IMR-90 (cell line): Measurements from ENCODE around the gene AARSD1. TPM values are rescaled to one million over a fixed set of nuclear protein-coding genes. Genes with fewer than 3 reads are reported as not detected.
"Not testable (repeated sequence)": the region's sequence is repeated elsewhere in the genome, so short reads cannot be mapped to it uniquely, and the experiment has no call there.

ENCODE experiments used
- ATAC-seq: fragments of 200-7000 bp; cut with Tn5 transposase; 2 replicates; pipeline ENCODE4 v1.9.1; 2020; ENCODE audit warnings: low read depth, mild to moderate bottlenecking, moderate library complexity
- BruUV-seq: library from RNA; stranded (reverse); fragments of 400-500 nt; replicated peaks from 2 replicates; lab custom pipeline; 2021; lab: Mats Ljungman, UMichigan
- CTCF ChIA-PET: fragments of 300-600 bp; formaldehyde crosslinking; extraction: SDS; loops from one replicate; lab custom pipeline; 2021; ENCODE audit warnings: antibody characterized with exemption; lab: Yijun Ruan, JAX
- POLR2A ChIA-PET: fragments of 300-600 bp; sonication (Branson Sonifier 250); formaldehyde crosslinking; loops from one replicate; lab custom pipeline; 2022; ENCODE audit warnings: antibody characterized with exemption; ENCODE audit not compliant: unreplicated experiment; lab: Charles Lee
- DNase-seq: peaks from one replicate; pipeline ENCODE4 v3.0.0; 2013
- H2AFZ ChIP-seq: replicated peaks from 2 replicates; pipeline ENCODE3; 2013; ENCODE audit warnings: low read length, mild to moderate bottlenecking; ENCODE audit not compliant: poor library complexity
- H2AK5ac ChIP-seq: 2 replicates; pipeline ENCODE4 v1.6.1; 2013; ENCODE audit warnings: low read depth, low read length, inconsistent platforms
- H2AK9ac ChIP-seq: replicated peaks from 2 replicates; pipeline ENCODE3; 2013; ENCODE audit warnings: mild to moderate bottlenecking, low read depth, low read length, moderate library complexity; ENCODE audit not compliant: poor library complexity
- H2BK120ac ChIP-seq: 2 replicates; pipeline ENCODE4 v1.6.1; 2013; ENCODE audit warnings: low read depth, low read length, inconsistent platforms
- H2BK15ac ChIP-seq: 3 replicates; pipeline ENCODE4 v1.6.1; 2013; ENCODE audit warnings: low read depth, low read length, inconsistent platforms
- H2BK20ac ChIP-seq: 2 replicates; pipeline ENCODE4 v1.6.1; 2013; ENCODE audit warnings: low read depth, mild to moderate bottlenecking, inconsistent platforms, low read length, moderate library complexity
- H2BK5ac ChIP-seq: 2 replicates; pipeline ENCODE4 v1.6.1; 2013; ENCODE audit warnings: mild to moderate bottlenecking, low read depth, low read length, inconsistent platforms; ENCODE audit not compliant: poor library complexity, severe bottlenecking
- H3K14ac ChIP-seq: replicated peaks from 2 replicates; pipeline ENCODE4 v1.6.1; 2013; ENCODE audit warnings: low read depth, low read length, inconsistent platforms
- H3K18ac ChIP-seq: 2 replicates; pipeline ENCODE4 v1.6.1; 2013; ENCODE audit warnings: low read depth, low read length, control low read depth
- H3K23ac ChIP-seq: 2 replicates; pipeline ENCODE4 v1.6.1; 2013; ENCODE audit warnings: low read depth, low read length, inconsistent platforms
- H3K27ac ChIP-seq: 2 replicates; pipeline ENCODE4 v1.5.1; 2013; ENCODE audit warnings: mild to moderate bottlenecking, control low read depth, low read length; ENCODE audit not compliant: insufficient read depth
- H3K27me3 ChIP-seq: 2 replicates; pipeline ENCODE4 v1.6.1; 2013; ENCODE audit warnings: low read length; ENCODE audit not compliant: control insufficient read depth, insufficient read depth
- H3K36me3 ChIP-seq: 2 replicates; pipeline ENCODE4 v1.6.1; 2013; ENCODE audit warnings: low read length, mixed read lengths; ENCODE audit not compliant: control insufficient read depth, insufficient read depth
- H3K4ac ChIP-seq: 2 replicates; pipeline ENCODE4 v1.6.1; 2013; ENCODE audit warnings: low read depth, low read length, inconsistent platforms
- H3K4me1 ChIP-seq: 2 replicates; pipeline ENCODE4 v1.6.1; 2013; ENCODE audit warnings: low read length, mixed read lengths; ENCODE audit not compliant: control insufficient read depth, insufficient read depth
- H3K4me2 ChIP-seq: 2 replicates; pipeline ENCODE4 v1.6.1; 2013; ENCODE audit warnings: low read depth, mild to moderate bottlenecking, control low read depth, low read length, moderate library complexity
- H3K4me3 ChIP-seq: 2 replicates; pipeline ENCODE4 v1.5.1; 2013; ENCODE audit warnings: low read depth, mild to moderate bottlenecking, control low read depth, low read length, moderate library complexity; ENCODE audit not compliant: insufficient read depth
- H3K56ac ChIP-seq: 2 replicates; pipeline ENCODE4 v1.6.1; 2013; ENCODE audit warnings: low read length, inconsistent platforms; ENCODE audit not compliant: insufficient read depth; ENCODE audit errors: extremely low read depth
- H3K79me1 ChIP-seq, 2 experiments: 2 replicates each; pipeline ENCODE4 v1.6.1; 2013; ENCODE audit warnings: low read length in 2 of 2, inconsistent platforms in 1 of 2, low read depth in 1 of 2
- H3K9ac ChIP-seq: 2 replicates; pipeline ENCODE4 v1.6.1; 2013; ENCODE audit warnings: low read depth, low read length, control low read depth
- H3K9me1 ChIP-seq: 2 replicates; pipeline ENCODE4 v1.6.1; 2013; ENCODE audit warnings: low read length, inconsistent platforms; ENCODE audit not compliant: insufficient read depth
- H3K9me3 ChIP-seq: 2 replicates; pipeline ENCODE4 v1.6.1; 2013; ENCODE audit warnings: low read length; ENCODE audit not compliant: control insufficient read depth, insufficient read depth
- H4K20me1 ChIP-seq: 2 replicates; pipeline ENCODE4 v1.6.1; 2013; ENCODE audit warnings: low read length, inconsistent platforms; ENCODE audit not compliant: insufficient read depth
- H4K5ac ChIP-seq: 2 replicates; pipeline ENCODE4 v1.6.1; 2013; ENCODE audit warnings: mild to moderate bottlenecking, low read depth, low read length, control low read depth
- H4K8ac ChIP-seq, 2 experiments: 2 replicates each; pipeline ENCODE4 v1.6.1; 2013; ENCODE audit warnings: low read depth in 2 of 2, low read length in 2 of 2, control low read depth in 1 of 2, inconsistent platforms in 1 of 2
- H4K91ac ChIP-seq: 2 replicates; pipeline ENCODE4 v1.6.1; 2013; ENCODE audit warnings: low read depth, low read length, inconsistent platforms; ENCODE audit not compliant: insufficient read depth
- RAD21 ChIP-seq: IDR thresholded peaks from 2 replicates; pipeline ENCODE4 v1.6.1; 2012; ENCODE audit warnings: low read length, improper control_type of control experiment
- WGBS, 2 experiments: methylation state at CpG; one replicate each; pipeline versions ENCODE4 v1.1.5 to v1.1.7; 2013; ENCODE audit warnings: missing lambda C conversion rate in 2 of 2; ENCODE audit not compliant: insufficient read length in 1 of 2; ENCODE audit errors: extremely low coverage in 2 of 2; 5-methylcytosine and 5-hydroxymethylcytosine counted together
- dilution Hi-C: fragments of 300-500 bp; cut with HindIII; formaldehyde crosslinking; loops from one replicate; pipeline ENCODE4 v1.14.3; 2018; ENCODE audit warnings: low sequenced_read_pairs; ENCODE audit not compliant: unreplicated experiment
- in situ Hi-C: fragments of 300-500 bp; cut with MboI; formaldehyde crosslinking; loops from 3 replicates; pipeline ENCODE4 v1.14.3; 2019; ENCODE audit warnings: low sequenced_read_pairs, inconsistent platforms, mixed read lengths
- intact Hi-C: fragments of 100-400 bp; cut with micrococcal nuclease; formaldehyde crosslinking; loops from 2 replicates; pipeline ENCODE4 v1.10.0; 2022
- polyA plus RNA-seq, 3 experiments: library from polyadenylated mRNA; depleted of rRNA; stranded (reverse); fragments of >200 nt; gene quantifications; 2 replicates each; pipeline ENCODE4 v1.2.3, GENCODE V29; 2012; ENCODE audit warnings: low replicate concordance in 1 of 3
- total RNA-seq: library from RNA; depleted of rRNA; stranded (reverse); fragments of >200 nt; gene quantifications from 2 replicates; pipeline ENCODE4 v1.2.3, GENCODE V29; 2012

The AARSD1 gene
- total and polyA plus RNA-seq, 2 of the 4 experiments (the other 2 are of a cell fraction), result 55.0 to 58.9 TPM

DNA sequence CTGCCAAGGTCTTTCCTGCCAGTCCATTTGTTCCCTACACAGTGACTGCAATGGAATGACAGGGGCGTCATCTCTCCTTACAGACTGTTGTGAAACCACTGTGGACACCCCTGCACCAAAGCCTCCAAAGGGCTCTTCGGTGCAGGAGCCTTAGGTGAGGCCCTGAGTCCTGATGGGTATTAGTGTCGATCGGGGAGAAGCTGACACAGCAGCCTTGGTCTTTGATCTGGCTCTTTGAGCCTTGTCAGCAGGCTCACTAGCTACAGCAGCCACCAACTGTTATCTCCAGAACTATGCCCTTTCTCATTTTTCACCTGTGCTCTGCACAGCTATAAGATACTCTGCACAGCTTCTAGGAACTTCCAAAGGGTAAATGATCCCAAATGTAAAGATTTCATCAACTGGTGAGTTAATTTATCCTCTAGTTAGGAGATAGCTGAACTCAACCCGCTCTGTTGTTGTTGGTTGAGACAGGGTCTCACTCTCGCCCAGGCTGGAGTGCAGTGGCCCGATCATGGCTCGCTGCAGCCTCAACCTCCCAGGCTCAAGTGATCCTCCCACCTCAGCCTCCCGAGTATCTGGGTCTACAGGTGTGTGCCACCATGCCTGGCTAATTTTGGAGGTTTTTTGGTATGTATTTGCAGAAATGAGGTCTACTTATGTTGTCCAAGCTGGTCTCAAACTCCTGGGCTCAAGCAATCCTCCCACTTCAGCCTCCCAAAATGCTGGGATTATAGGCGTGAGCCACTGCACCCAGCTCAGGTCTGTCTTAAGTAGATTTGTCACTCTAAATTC is 44.0 kb downstream of the AARSD1 start (continued):
- no peak for TF ChIP-seq RAD21

- H3K4me3 ChIP-seq, H2BK15ac ChIP-seq, POLR2A ChIA-PET, H3K56ac ChIP-seq, H3K14ac ChIP-seq, in situ Hi-C loops, H3K4me2 ChIP-seq, H4K91ac ChIP-seq, H3K18ac ChIP-seq, H2BK120ac ChIP-seq, H3K9ac ChIP-seq, H2BK5ac ChIP-seq, H4K8ac ChIP-seq, dilution Hi-C loops, H4K5ac ChIP-seq, ATAC-seq, H3K4ac ChIP-seq, BruUV-seq, H3K9me1 ChIP-seq, H3K9me3 ChIP-seq, DNase-seq, H3K27ac ChIP-seq, H2BK20ac ChIP-seq, intact Hi-C loops, H2AK9ac ChIP-seq, H3K23ac ChIP-seq, H4K20me1 ChIP-seq, H3K36me3 ChIP-seq, H2AK5ac ChIP-seq, H2AFZ ChIP-seq, H3K79me1 ChIP-seq, H3K4me1 ChIP-seq: not testable (repeated sequence)
- 83% methylated on average over 4 of the region's 10 CpGs; no CpG with 5 or more reads in 1 of the 2 experiments for WGBS, 2 experiments
- CTCF ChIA-PET, result interaction anchor here (1.3 to 1.7 kb wide), 2 partner anchors 9 to 76 kb away, joined by 3 to 8 read pairs; no protein-coding TSS in a partner anchor
- H3K27me3 ChIP-seq, result peaks cover 31% of the 10 kb centered on the region
Measured at GRCh38 chr17:42919522-42920077, 44.7 kb downstream of the AARSD1 start.
